22Rv1 (cell line): ENCODE measurements around the gene RNF150.

Experiments used
- CTCF ChIP-seq: fragments of 450-650 bp; IDR thresholded peaks from 2 replicates; pipeline ENCODE4 v1.5.1; 2017; ENCODE audit warnings: mild to moderate bottlenecking
- ZFX ChIP-seq: fragments of 450-650 bp; IDR thresholded peaks from 2 replicates; pipeline ENCODE4 v1.6.1; 2017; ENCODE audit warnings: antibody characterized with exemption, borderline replicate concordance

GRCh38 chr4:141154725-141155124 lies 21.5 kb upstream of the RNF150 start:
- TF ChIP-seq CTCF = no peak
- TF ChIP-seq ZFX = no peak
